HG03457 (cell line): ENCODE measurements around the gene ZFAND3.
"Not testable (repeated sequence)": the region's sequence is repeated elsewhere in the genome, so short reads cannot be mapped to it uniquely, and the experiment has no call there.

ENCODE experiments used
- ATAC-seq: cut with Tn5 transposase; IDR thresholded peaks from one replicate; pipeline ENCODE4 v1.9.1; 2021; ENCODE audit warnings: moderate number of reproducible peaks; ENCODE audit not compliant: unreplicated experiment

ZFAND3 gene

DNA sequence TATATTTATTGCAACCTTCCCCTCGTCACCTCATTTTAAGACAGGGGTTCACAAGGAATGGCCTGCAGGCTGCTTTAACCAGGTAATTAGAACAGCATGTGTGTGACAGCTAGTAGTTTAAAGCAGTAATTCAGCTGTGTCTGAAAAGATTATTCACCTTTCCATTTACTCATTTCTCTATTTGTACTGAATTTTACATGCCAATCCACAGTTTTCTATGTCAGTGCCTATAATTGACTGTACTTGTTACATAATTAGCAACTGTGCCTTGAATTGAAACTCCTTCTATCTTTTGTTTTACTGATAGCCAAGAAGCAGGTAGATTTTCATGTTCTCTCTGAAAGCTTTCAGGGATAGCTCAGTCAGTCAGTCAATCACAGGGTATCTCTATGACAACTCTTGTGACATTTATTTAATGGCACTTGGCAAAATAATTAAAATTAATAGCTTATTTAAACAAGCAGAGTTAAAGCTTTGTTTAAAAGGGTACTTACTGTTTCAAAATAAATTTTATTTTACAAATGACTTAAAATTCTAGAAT, 214.0 kb downstream of the ZFAND3 start:
- no peak for ATAC-seq

DNA sequence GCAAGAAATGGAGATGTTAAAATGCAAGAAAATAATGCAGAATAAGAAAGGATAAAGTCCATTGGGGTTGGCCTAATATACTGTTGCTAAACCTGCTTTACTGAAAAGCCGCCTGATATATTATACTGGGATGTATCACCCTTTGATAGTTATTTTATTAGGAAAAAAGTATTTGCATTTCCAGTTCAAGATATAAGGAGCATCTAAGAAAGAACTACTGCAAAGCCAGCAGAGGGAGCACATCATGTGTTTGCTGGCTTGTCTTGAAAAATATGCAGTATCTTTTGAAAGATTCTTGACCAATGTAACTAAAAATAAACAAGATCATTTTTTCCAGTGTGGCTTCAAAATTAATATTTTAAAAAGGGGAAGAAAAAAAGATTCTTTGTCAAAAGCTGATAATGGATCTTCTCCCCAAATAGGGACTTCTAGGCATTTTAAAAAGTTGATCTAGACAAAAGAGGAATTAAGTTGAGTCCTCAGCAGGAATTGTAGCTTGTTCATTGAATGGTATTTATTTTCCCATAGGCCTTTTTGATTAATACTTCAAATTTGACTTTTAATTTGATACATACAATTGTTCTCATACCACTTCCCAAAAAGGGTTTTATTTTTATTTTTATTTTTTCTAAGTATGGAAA, 214.9 kb downstream of the ZFAND3 start:
- ATAC-seq: no peak

GRCh38 chr6:38035478-38035877, 216.0 kb downstream of the ZFAND3 start:
- ATAC-seq: no peak

GRCh38 chr6:38039502-38039901, 220.0 kb downstream of the ZFAND3 start:
- no peak for ATAC-seq

DNA sequence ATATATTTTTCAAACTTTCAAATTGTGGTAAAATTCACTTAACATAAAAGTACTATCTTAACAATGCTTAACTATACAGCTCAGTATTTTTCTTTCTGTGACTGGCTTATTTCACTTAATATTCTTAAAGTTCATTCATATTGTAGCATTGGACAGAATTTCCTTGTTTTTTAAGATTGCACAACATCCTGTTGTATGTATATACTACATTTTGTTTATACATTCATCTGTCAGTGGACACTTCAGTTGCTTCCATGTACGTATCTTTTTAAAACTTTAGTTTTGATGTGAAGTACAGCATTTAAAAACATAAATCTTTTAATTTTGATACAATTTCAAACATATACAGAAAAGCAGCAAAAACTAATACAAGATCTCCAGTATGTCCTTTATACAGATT, 220.7 kb downstream of the ZFAND3 start:
- no peak for ATAC-seq

DNA sequence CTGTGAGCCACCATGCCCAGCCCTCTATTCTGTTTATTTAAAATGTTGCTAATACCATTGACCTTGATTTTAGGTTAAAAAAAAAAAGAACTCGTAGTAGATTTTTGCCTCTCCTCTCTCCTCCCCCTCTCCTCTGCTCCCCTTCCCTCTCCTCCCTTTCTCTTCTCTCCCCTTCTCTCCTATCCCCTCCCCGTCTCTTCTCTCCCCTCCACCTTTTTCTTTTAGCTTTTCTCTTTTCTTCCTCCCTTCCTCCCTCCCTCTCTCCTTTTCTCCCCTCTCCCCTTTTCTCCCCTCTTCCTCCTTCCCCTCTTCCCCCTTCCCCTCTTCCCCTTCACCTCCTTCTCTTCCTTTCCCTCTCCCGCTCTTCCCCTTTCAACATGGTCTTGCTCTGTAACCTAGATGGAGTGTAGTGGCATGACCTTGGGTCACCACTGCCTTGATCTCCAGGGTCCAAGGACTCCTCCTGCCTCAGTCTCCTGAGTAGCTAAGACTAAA, 223.8 kb downstream of the ZFAND3 start:
- ATAC-seq: no peak

- no peak for ATAC-seq
Measured at GRCh38 chr6:38045701-38046305, 226.3 kb downstream of the ZFAND3 start.

GRCh38 chr6:38047562-38047961, 228.0 kb downstream of the ZFAND3 start:
- ATAC-seq: no peak

GRCh38 chr6:38049861-38050397, 230.4 kb downstream of the ZFAND3 start:
- not testable (repeated sequence) for ATAC-seq

GRCh38 chr6:38051819-38052434, 232.4 kb downstream of the ZFAND3 start:
- no peak for ATAC-seq

DNA sequence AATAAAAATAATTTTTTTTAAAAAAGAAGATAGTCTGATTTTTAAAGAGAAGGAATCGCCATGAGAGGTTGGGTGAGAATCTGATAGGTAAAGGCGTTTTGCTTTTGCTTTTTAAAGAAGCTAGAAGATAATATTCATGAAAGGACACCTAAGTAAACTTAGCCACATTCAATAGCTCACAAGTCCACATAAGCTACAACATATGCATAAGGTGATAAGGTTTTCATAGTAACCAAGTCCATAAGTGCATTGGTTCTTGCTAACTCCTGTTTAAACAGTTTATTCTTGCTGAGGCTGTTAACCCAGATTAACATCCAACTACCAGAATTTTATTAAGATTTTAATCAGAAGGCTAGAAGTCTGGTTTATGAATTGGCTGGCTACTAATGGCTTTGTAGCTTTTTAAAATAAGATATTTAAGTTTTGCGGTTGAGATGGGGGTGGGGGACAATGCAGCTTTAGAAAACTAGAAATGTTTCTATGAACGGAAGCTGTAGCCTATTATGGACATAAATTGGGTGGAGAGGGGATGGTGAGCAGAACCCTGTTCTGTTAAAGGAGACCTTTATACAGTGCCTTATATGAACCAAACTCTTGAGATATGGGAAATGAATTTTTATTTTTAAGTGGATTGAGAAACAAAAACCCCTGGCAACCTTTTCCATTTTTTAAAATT, 235.1 kb downstream of the ZFAND3 start:
- no peak for ATAC-seq

DNA sequence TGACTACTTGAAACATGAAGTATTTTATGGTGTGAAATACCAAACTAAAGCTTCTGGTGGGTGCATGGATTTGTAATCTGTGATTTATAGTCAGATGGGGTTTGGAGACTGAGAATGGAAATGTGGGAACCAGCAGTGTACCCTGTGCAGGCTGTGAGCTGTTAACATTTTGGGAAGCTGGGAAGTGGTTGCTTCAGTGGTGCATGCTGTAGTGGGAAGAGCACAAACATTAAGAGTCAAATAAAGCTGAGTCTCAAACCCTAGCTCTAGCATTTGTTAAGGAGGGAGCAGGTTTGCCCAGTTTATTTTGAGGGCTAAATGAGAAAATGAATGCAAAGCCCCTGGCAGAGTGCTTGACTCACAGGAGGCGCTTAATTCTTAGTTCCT, 235.7 kb downstream of the ZFAND3 start:
- no peak for ATAC-seq

GRCh38 chr6:38056361-38056760, 236.8 kb downstream of the ZFAND3 start:
- ATAC-seq: no peak

GRCh38 chr6:38057994-38058393, 238.5 kb downstream of the ZFAND3 start:
- ATAC-seq: no peak

DNA sequence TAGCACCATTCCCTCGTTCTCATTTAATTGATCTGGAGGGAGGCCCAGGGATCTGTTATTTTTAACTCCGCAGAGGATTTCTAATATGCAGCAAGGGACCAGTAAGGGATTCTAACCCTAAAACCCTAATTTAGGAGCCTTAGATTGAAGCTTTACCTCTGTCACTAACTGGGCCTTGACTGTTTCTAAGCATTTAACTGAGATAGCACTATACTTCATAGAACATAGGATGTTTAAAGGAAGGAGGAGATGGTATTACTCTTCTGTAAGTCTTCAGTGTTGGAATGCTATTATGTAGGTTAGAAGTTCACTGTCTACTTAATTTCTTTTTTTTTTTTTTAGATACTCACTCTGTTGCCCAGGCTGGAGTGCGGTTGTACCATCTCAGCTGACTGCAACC, 242.5 kb downstream of the ZFAND3 start:
- no peak for ATAC-seq

- no peak for ATAC-seq
Measured at GRCh38 chr6:38063973-38064372, 244.4 kb downstream of the ZFAND3 start.

DNA sequence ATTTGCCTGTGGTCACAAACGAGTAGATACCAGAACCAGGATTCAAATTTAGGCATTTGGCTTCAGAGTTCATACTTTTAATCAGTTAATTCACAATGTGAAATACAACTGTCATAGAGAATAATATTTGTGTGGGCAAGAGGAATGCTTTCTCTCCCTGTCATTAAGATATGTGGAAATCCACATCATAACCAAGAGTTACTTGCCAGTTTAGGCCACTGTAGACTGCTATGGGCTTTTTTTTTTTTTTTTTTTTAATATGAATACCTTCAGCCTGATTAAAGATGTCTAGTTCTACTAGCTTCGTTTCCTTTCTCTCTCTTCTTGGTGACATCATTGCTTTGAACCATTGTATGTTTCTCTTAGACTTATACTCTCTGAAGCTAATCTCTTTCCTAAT, 244.9 kb downstream of the ZFAND3 start:
- ATAC-seq: no peak

- ATAC-seq: no peak
Measured at GRCh38 chr6:38065734-38066305, 246.3 kb downstream of the ZFAND3 start.

DNA sequence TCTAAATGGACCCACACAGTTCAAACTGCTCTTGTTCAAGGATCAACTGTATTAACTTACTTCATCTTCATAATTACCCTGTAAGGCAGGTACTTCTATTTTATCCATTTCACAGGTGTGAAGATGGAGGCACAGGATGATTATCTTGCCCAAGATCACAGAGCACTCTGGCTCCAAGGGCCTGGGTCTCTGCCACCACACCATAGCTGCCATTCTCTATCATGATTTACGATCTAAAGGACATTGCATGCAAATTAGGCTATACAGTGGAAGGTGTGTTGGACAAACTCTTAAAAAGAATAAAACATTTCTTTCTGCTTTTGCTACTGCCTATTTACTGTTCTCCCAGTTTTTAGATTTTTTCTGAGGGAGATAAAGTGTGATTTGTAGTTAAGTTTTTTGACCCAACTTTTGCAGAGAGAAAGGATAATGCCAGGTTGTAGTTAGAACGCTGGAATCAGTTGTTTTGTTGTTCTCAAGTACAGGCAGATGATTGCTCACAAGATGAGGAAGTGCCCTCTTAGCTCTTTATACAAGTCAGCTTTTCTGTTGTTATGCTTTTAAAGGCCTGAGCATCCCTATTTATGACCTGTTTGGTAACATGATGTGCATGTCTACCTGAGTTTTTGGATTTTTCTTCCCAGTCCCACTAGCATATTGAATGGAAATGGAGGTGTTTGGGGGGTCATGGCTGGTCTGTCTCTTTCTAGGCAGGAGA, 247.9 kb downstream of the ZFAND3 start:
- ATAC-seq: no peak

DNA sequence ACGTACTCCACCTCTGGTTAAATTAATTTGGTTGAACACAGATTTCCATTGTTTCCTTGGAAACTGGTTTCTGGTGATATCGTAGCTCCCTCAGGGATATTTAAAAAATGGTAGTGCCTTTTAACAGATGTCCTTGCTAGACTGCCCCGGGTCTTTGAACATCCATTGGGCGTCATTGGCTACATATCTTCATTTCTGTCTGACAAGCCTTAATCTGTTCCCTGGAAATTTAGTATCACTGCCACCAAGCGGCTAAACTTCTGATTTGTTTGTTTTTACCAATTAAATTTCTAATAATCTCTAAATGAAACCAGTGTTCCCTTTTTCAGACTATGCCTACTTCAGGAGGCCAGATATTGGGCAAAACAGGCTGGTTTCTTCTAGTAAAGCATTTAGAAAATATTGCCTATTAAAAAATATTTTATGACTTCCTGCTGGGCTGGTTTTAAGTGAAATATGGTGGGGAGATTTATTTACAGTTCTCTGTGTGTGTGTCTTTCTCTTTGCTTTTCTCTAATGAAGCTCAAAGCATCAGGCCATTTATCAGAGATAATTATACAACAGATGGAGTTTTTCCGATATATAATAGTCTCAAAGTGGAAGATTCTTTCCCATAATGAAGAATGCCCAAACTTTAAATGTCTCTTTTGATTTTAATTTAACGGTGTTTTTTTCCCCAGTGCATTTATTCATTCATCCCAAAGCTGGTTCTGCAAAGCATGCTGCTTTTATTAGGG, 249.5 kb downstream of the ZFAND3 start:
- no peak for ATAC-seq
